Measurements from ENCODE around the gene BRD7. TPM values are rescaled to one million over a fixed set of nuclear protein-coding genes. Genes with fewer than 3 reads are reported as not detected.

The BRD7 gene
- total RNA-seq, 1 donor from 2014 or later: 98.8 TPM

Other genes with a start within 250 kb of the BRD7 start
- 16.6 and 18.5 TPM in 2 replicates for gene TENT4B, start 215.7 kb downstream of the BRD7 start, total RNA-seq
- gene ADCY7, start 102.4 kb downstream of the BRD7 start, total RNA-seq: 85.6 and 86.2 TPM in 2 replicates
- 0.77 and 1.7 TPM in 2 replicates for gene NKD1, start 179.4 kb upstream of the BRD7 start, total RNA-seq